ENCODE results near the gene ZFP82.
A peak's percentile ranks its signal among the peaks of the same experiment; 100 is the strongest.

ZFP82 gene

DNA sequence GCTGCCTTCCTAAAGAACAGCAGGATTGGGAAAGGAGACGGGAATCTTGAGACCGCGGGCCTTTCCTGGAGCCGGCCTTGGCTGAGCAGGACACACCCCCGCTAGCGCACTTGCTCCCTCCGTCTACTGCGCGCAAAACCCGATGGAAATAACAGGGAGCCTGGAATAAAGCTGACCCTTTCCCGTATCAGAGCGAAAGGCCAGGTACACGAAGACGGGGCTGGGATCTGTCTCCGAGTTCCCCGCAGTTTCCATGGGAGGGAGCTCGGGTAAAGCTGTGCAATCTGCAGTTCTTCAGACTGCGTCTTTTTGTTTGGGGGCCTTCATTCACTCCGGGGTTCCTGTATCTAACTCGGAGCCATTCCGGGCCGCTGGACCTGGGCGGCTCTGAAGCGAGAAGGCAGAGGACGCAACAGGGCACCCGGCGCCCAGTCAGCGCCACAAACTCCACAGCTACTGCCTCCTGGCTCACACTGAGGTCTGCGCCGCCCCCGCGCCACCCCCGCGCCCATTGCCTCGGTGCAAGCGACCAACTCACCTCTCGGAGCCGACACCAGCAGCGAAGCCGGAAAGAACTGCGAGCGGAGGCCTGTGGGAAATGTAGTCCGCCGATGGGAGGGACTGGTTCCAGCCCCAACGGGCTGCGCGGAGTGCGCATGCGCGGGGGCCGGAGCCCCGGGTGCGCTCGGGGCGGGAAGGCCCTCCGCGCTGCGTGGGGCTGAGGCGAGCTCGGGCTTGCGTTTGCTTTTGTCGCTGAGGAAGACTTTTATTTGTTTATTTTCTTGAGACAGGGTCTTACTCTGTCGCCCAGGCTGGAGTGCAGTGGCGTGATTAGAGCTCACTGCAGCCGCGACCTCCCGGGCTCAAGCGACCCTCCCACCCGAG is 39.6 kb downstream of the ZFP82 start, which contains the start of gene ZFP14 (continued):
- TF ChIP-seq FEZF1 (tag by site-specific recombination; IDR thresholded peaks at IDR 0.05) = 0 out of 2 replicates have a peak, but pooled peaks have one; percentile 44
- TF ChIP-seq, protein P1, sequence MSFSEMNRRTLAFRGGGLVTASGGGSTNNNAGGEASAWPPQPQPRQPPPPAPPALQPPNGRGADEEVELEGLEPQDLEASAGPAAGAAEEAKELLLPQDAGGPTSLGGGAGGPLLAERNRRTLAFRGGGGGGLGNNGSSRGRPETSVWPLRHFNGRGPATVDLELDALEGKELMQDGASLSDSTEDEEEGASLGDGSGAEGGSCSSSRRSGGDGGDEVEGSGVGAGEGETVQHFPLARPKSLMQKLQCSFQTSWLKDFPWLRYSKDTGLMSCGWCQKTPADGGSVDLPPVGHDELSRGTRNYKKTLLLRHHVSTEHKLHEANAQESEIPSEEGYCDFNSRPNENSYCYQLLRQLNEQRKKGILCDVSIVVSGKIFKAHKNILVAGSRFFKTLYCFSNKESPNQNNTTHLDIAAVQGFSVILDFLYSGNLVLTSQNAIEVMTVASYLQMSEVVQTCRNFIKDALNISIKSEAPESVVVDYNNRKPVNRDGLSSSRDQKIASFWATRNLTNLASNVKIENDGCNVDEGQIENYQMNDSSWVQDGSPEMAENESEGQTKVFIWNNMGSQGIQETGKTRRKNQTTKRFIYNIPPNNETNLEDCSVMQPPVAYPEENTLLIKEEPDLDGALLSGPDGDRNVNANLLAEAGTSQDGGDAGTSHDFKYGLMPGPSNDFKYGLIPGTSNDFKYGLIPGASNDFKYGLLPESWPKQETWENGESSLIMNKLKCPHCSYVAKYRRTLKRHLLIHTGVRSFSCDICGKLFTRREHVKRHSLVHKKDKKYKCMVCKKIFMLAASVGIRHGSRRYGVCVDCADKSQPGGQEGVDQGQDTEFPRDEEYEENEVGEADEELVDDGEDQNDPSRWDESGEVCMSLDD (tag by site-specific recombination; IDR thresholded peaks at IDR 0.05) = peak; percentile 97
- peak; percentile 97 for TF ChIP-seq ZSCAN30 (tag by site-specific recombination; IDR thresholded peaks at IDR 0.05)
- peak; percentile 95 for TF ChIP-seq ZNF777 (tag by site-specific recombination; IDR thresholded peaks at IDR 0.05; ENCODE audit: borderline replicate concordance)
- peak; percentile 21 for TF ChIP-seq RBAK (tag by site-specific recombination; IDR thresholded peaks at IDR 0.05)
- no peak for TF ChIP-seq ZNF175 (tag by site-specific recombination; IDR thresholded peaks at IDR 0.05)
- peak; percentile 92 for TF ChIP-seq ZIC2 (tag by site-specific recombination; IDR thresholded peaks at IDR 0.05)
- peak; percentile 65 for TF ChIP-seq YY1 (tag by site-specific recombination; IDR thresholded peaks at IDR 0.05)
- peak; percentile 87 for TF ChIP-seq MYNN (tag by site-specific recombination; IDR thresholded peaks at IDR 0.05; ENCODE audit: borderline replicate concordance)
- TF ChIP-seq ZNF561 (tag by site-specific recombination; IDR thresholded peaks at IDR 0.05; ENCODE audit: borderline replicate concordance) = peak; percentile 98
- TF ChIP-seq ZNF785 (tag by site-specific recombination; IDR thresholded peaks at IDR 0.05) = peak; percentile 86; the same call in 1 of the 2 replicates
- TF ChIP-seq ZBTB20 (tag by site-specific recombination; IDR thresholded peaks at IDR 0.05) = peak; percentile 100
- TF ChIP-seq ZNF184 (tag by site-specific recombination; IDR thresholded peaks at IDR 0.05) = peak; percentile 30; the same call in 1 of the 2 replicates
- no peak for TF ChIP-seq ZNF747 (tag by site-specific recombination; IDR thresholded peaks at IDR 0.05)
- no peak for TF ChIP-seq ZNF596 (tag by site-specific recombination; IDR thresholded peaks at IDR 0.05)
- TF ChIP-seq OVOL3 (tag by site-specific recombination; IDR thresholded peaks at IDR 0.05) = no peak
- TF ChIP-seq, protein P2, sequence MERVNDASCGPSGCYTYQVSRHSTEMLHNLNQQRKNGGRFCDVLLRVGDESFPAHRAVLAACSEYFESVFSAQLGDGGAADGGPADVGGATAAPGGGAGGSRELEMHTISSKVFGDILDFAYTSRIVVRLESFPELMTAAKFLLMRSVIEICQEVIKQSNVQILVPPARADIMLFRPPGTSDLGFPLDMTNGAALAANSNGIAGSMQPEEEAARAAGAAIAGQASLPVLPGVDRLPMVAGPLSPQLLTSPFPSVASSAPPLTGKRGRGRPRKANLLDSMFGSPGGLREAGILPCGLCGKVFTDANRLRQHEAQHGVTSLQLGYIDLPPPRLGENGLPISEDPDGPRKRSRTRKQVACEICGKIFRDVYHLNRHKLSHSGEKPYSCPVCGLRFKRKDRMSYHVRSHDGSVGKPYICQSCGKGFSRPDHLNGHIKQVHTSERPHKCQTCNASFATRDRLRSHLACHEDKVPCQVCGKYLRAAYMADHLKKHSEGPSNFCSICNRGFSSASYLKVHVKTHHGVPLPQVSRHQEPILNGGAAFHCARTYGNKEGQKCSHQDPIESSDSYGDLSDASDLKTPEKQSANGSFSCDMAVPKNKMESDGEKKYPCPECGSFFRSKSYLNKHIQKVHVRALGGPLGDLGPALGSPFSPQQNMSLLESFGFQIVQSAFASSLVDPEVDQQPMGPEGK (tag by site-specific recombination; IDR thresholded peaks at IDR 0.05) = peak; percentile 100
- 0 out of 2 replicates have a peak, but pooled peaks have one; percentile 35 for TF ChIP-seq ZNF239 (tag by site-specific recombination; IDR thresholded peaks at IDR 0.05)
- peak; percentile 72; the same call in 1 of the 2 replicates for TF ChIP-seq ZNF843 (tag by site-specific recombination; IDR thresholded peaks at IDR 0.05)
- TF ChIP-seq, protein P3, sequence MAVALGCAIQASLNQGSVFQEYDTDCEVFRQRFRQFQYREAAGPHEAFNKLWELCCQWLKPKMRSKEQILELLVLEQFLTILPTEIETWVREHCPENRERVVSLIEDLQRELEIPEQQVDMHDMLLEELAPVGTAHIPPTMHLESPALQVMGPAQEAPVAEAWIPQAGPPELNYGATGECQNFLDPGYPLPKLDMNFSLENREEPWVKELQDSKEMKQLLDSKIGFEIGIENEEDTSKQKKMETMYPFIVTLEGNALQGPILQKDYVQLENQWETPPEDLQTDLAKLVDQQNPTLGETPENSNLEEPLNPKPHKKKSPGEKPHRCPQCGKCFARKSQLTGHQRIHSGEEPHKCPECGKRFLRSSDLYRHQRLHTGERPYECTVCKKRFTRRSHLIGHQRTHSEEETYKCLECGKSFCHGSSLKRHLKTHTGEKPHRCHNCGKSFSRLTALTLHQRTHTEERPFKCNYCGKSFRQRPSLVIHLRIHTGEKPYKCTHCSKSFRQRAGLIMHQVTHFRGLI (tag by site-specific recombination; IDR thresholded peaks at IDR 0.05) = peak; percentile 79; the same call in 1 of the 2 replicates
- peak; percentile 34; the same call in 1 of the 2 replicates for TF ChIP-seq ZNF423 (tag by site-specific recombination; IDR thresholded peaks at IDR 0.05)
- TF ChIP-seq, protein P4, sequence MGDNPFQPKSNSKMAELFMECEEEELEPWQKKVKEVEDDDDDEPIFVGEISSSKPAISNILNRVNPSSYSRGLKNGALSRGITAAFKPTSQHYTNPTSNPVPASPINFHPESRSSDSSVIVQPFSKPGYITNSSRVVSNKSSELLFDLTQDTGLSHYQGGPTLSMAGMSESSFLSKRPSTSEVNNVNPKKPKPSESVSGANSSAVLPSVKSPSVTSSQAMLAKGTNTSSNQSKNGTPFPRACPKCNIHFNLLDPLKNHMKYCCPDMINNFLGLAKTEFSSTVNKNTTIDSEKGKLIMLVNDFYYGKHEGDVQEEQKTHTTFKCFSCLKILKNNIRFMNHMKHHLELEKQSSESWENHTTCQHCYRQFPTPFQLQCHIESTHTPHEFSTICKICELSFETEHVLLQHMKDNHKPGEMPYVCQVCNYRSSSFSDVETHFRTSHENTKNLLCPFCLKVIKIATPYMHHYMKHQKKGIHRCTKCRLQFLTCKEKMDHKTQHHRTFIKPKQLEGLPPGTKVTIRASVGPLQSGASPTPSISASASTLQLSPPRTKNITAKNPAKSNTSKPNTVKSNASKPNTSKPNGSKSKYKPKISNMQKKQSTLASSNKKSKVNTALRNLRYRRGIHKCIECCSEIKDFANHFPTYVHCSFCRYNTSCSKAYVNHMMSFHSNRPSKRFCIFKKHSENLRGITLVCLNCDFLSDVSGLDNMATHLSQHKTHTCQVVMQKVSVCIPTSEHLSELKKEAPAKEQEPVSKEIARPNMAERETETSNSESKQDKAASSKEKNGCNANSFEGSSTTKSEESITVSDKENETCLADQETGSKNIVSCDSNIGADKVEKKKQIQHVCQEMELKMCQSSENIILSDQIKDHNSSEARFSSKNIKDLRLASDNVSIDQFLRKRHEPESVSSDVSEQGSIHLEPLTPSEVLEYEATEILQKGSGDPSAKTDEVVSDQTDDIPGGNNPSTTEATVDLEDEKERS (tag by site-specific recombination; IDR thresholded peaks at IDR 0.05) = peak; percentile 98
- TF ChIP-seq, protein P5, sequence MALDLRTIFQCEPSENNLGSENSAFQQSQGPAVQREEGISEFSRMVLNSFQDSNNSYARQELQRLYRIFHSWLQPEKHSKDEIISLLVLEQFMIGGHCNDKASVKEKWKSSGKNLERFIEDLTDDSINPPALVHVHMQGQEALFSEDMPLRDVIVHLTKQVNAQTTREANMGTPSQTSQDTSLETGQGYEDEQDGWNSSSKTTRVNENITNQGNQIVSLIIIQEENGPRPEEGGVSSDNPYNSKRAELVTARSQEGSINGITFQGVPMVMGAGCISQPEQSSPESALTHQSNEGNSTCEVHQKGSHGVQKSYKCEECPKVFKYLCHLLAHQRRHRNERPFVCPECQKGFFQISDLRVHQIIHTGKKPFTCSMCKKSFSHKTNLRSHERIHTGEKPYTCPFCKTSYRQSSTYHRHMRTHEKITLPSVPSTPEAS (tag by site-specific recombination; IDR thresholded peaks at IDR 0.05) = peak; percentile 32; the same call in 1 of the 2 replicates
- TF ChIP-seq ZNF266 (tag by site-specific recombination; IDR thresholded peaks at IDR 0.05; ENCODE audit: low read depth) = no peak

All from HEK293 (cell line).